H1 (cell line): ENCODE data around the gene PLXND1. TPM values are rescaled to one million over a fixed set of nuclear protein-coding genes. Genes with fewer than 3 reads are reported as not detected.

Experiments used
- CTCF ChIA-PET: fragments of 300-600 bp; sonication (Branson Sonifier 250); formaldehyde crosslinking; loops from one replicate; lab custom pipeline; 2021; ENCODE audit not compliant: partially characterized antibody; lab: Charles Lee
- POLR2A ChIA-PET: fragments of 300-600 bp; sonication (Branson Sonifier 250); formaldehyde crosslinking; loops from one replicate; lab custom pipeline; 2021; ENCODE audit warnings: inconsistent platforms; ENCODE audit not compliant: partially characterized antibody; lab: Charles Lee
- DNase-seq, 2 experiments: peaks; one replicate each; pipeline versions ENCODE4 v3.0.0 to v3.0.0-alpha.2; 2010 to 2022; ENCODE audit warnings: low spot score in 2 of 2, low read depth in 1 of 2, mixed read lengths in 1 of 2
- FAIRE-seq: peaks from 2 replicates; lab custom pipeline; 2011; peaks lifted over from hg19 to GRCh38; lab: Jason Lieb, UNC
- H2AFZ ChIP-seq: 2 replicates; pipeline ENCODE4 v1.8.1; 2012; ENCODE audit warnings: low read length, inconsistent platforms
- H2AK5ac ChIP-seq: 2 replicates; pipeline ENCODE4 v1.6.1; 2013; ENCODE audit warnings: low read depth, low read length
- H2BK120ac ChIP-seq: replicated peaks from 2 replicates; pipeline ENCODE3; 2013; ENCODE audit warnings: low read depth, low read length, inconsistent platforms
- H2BK12ac ChIP-seq: 2 replicates; pipeline ENCODE4 v1.6.1; 2013; ENCODE audit warnings: low read depth, low read length
- H2BK15ac ChIP-seq: 2 replicates; pipeline ENCODE4 v1.6.1; 2013; ENCODE audit warnings: low read length
- H2BK20ac ChIP-seq: 2 replicates; pipeline ENCODE4 v1.6.1; 2013; ENCODE audit warnings: low read length
- H2BK5ac ChIP-seq: 2 replicates; pipeline ENCODE4 v1.6.1; 2013; ENCODE audit warnings: low read depth, low read length
- H3K14ac ChIP-seq: 2 replicates; pipeline ENCODE4 v1.6.1; 2013; ENCODE audit warnings: inconsistent platforms; ENCODE audit not compliant: insufficient read length
- H3K18ac ChIP-seq: 2 replicates; pipeline ENCODE4 v1.6.1; 2013; ENCODE audit warnings: low read length; ENCODE audit errors: extremely low read depth
- H3K23ac ChIP-seq: 2 replicates; pipeline ENCODE4 v1.6.1; 2013; ENCODE audit warnings: inconsistent platforms; ENCODE audit not compliant: insufficient read length
- H3K23me2 ChIP-seq: 2 replicates; pipeline ENCODE4 v1.6.1; 2013; ENCODE audit warnings: low read depth, low read length
- H3K27ac ChIP-seq: 2 replicates; pipeline ENCODE4 v1.6.1; 2011; ENCODE audit warnings: low read depth, low read length, inconsistent platforms
- H3K27me3 ChIP-seq, 4 experiments: replicated peaks in 1 of 4; 1 replicate in 1 of 4; 2 replicates in 3 of 4; pipeline versions ENCODE4 v1.6.1 to v1.8.1; 2011 to 2013; ENCODE audit warnings: low read length in 3 of 4, mild to moderate bottlenecking in 3 of 4, inconsistent platforms in 2 of 4, mixed read lengths in 2 of 4, moderate library complexity in 1 of 4; ENCODE audit not compliant: control insufficient read depth in 3 of 4, insufficient read depth in 3 of 4; ENCODE audit errors: extremely low read depth in 1 of 4
- H3K36me3 ChIP-seq, 4 experiments: 2 replicates each; pipeline versions ENCODE4 v1.6.1 to v1.8.1; 2011 to 2013; ENCODE audit warnings: mild to moderate bottlenecking in 4 of 4, low read length in 3 of 4, moderate library complexity in 2 of 4, control low read depth in 1 of 4, inconsistent platforms in 1 of 4; ENCODE audit not compliant: insufficient read depth in 4 of 4, control insufficient read depth in 2 of 4
- H3K4ac ChIP-seq: replicated peaks from 2 replicates; pipeline ENCODE3; 2013; ENCODE audit warnings: low read length, low read depth, mixed read lengths, inconsistent platforms; ENCODE audit not compliant: insufficient read length
- H3K4me1 ChIP-seq, 4 experiments: replicated peaks in 1 of 4; 1 replicate in 1 of 4; 2 replicates in 3 of 4; pipeline versions ENCODE4 v1.6.1 to v1.8.1; 2011 to 2013; ENCODE audit warnings: low read length in 3 of 4, inconsistent platforms in 2 of 4, mixed read lengths in 1 of 4; ENCODE audit not compliant: insufficient read depth in 4 of 4, control insufficient read depth in 3 of 4
- H3K4me2 ChIP-seq, 2 experiments: 2 replicates each; pipeline versions ENCODE4 v1.6.1 to v1.8.1; 2011 to 2013; ENCODE audit warnings: low read depth in 2 of 2, low read length in 2 of 2, control low read depth in 1 of 2, inconsistent platforms in 1 of 2, mild to moderate bottlenecking in 1 of 2; ENCODE audit not compliant: insufficient read depth in 1 of 2
- H3K4me3 ChIP-seq, 4 experiments: fragments of 200-600, 300-600 bp in 1 of 4; sonication (generic), shearing (Covaris generic), sonication (Bioruptor Twin) in 1 of 4; 2 replicates each; pipeline versions ENCODE4 v1.5.1 to v1.8.1; 2011 to 2016; ENCODE audit warnings: low read length in 4 of 4, low read depth in 3 of 4, control low read depth in 2 of 4, inconsistent platforms in 2 of 4, mild to moderate bottlenecking in 2 of 4, mixed read lengths in 1 of 4, moderate library complexity in 1 of 4; ENCODE audit not compliant: insufficient read depth in 2 of 4; ENCODE audit errors: extremely low read depth in 1 of 4
- H3K56ac ChIP-seq: replicated peaks from 2 replicates; pipeline ENCODE3; 2013; ENCODE audit warnings: low read depth, mild to moderate bottlenecking, mixed read lengths, low read length, inconsistent platforms; ENCODE audit not compliant: insufficient read length
- H3K79me1 ChIP-seq: 2 replicates; pipeline ENCODE4 v1.6.1; 2013; ENCODE audit warnings: low read depth, low read length, control low read depth
- H3K79me2 ChIP-seq, 2 experiments: 2 replicates each; pipeline versions ENCODE4 v1.6.1 to v1.8.1; 2012 to 2013; ENCODE audit warnings: low read length in 2 of 2, mild to moderate bottlenecking in 2 of 2, inconsistent platforms in 1 of 2; ENCODE audit not compliant: insufficient read depth in 2 of 2, control insufficient read depth in 1 of 2
- H3K9ac ChIP-seq, 4 experiments: replicated peaks in 1 of 4; 1 replicate in 1 of 4; 2 replicates in 3 of 4; pipeline versions ENCODE4 v1.6.1 to v1.8.1; 2011 to 2013; ENCODE audit warnings: low read depth in 3 of 4, low read length in 3 of 4, control low read depth in 2 of 4, mild to moderate bottlenecking in 2 of 4, moderate library complexity in 2 of 4, inconsistent platforms in 1 of 4; ENCODE audit errors: extremely low read depth in 1 of 4
- H3K9me3 ChIP-seq, 2 experiments: 2 replicates each; pipeline versions ENCODE4 v1.6.1 to v1.8.1; 2012 to 2013; ENCODE audit warnings: mild to moderate bottlenecking in 2 of 2, moderate library complexity in 2 of 2, control low read depth in 1 of 2, inconsistent platforms in 1 of 2, low read depth in 1 of 2, low read length in 1 of 2, mixed read lengths in 1 of 2; ENCODE audit not compliant: insufficient read depth in 2 of 2
- H4K20me1 ChIP-seq, 2 experiments: replicated peaks in 1 of 2; 2 replicates each; pipeline versions ENCODE3 to v1.8.1; 2011 to 2013; ENCODE audit warnings: inconsistent platforms in 2 of 2, low read length in 2 of 2, mild to moderate bottlenecking in 1 of 2; ENCODE audit not compliant: insufficient read depth in 2 of 2, control insufficient read depth in 1 of 2
- H4K5ac ChIP-seq: 2 replicates; pipeline ENCODE4 v1.6.1; 2013; ENCODE audit warnings: low read length, low read depth, mixed read lengths, inconsistent platforms; ENCODE audit not compliant: insufficient read length
- H4K8ac ChIP-seq: 2 replicates; pipeline ENCODE4 v1.8.0; 2013; ENCODE audit warnings: mild to moderate bottlenecking, moderate library complexity, low read length, inconsistent platforms; ENCODE audit not compliant: insufficient read depth; ENCODE audit errors: extremely low read depth
- H4K91ac ChIP-seq: replicated peaks from 2 replicates; pipeline ENCODE3; 2013; ENCODE audit warnings: low read length, mixed read lengths, inconsistent platforms; ENCODE audit not compliant: insufficient read length
- ASH2L ChIP-seq: fragments of 200-600, 300-600 bp; sonication (generic); IDR thresholded peaks from one replicate; pipeline ENCODE4 v1.7.1; 2017; ENCODE audit warnings: low read length
- BCL11A ChIP-seq, 2 experiments: IDR thresholded peaks; one replicate each; pipeline ENCODE4 v1.6.1; 2011; ENCODE audit warnings: low read depth in 2 of 2, low read length in 2 of 2, mild to moderate bottlenecking in 2 of 2
- CTCF ChIP-seq, 3 experiments: IDR thresholded peaks; 1 replicate in 2 of 3; 2 replicates in 1 of 3; pipeline versions ENCODE4 v1.5.1 to v1.6.1; 2011; ENCODE audit warnings: low read length in 3 of 3, mild to moderate bottlenecking in 3 of 3, inconsistent platforms in 2 of 3, low read depth in 1 of 3, moderate library complexity in 1 of 3; ENCODE audit not compliant: insufficient read depth in 1 of 3; ENCODE audit errors: control extremely low read depth in 1 of 3
- HDAC2 ChIP-seq, 2 experiments: fragments of 300-600 bp in 1 of 2; sonication (generic) in 1 of 2; IDR thresholded peaks; 2 replicates each; pipeline ENCODE4 v1.6.1; 2011 to 2012; ENCODE audit warnings: low read depth in 2 of 2, low read length in 2 of 2, mild to moderate bottlenecking in 2 of 2, moderate library complexity in 2 of 2, borderline replicate concordance in 1 of 2, inconsistent platforms in 1 of 2
- JUN ChIP-seq: IDR thresholded peaks from 2 replicates; pipeline ENCODE4 v1.6.1; 2011; ENCODE audit warnings: low read depth, mild to moderate bottlenecking, improper control_type of control experiment, low read length
- KDM1A ChIP-seq: fragments of 200-600, 300-600 bp; sonication (generic); IDR thresholded peaks from 2 replicates; pipeline ENCODE4 v1.7.1; 2016; ENCODE audit warnings: mild to moderate bottlenecking, low read length, borderline replicate concordance
- RAD21 ChIP-seq, 2 experiments: IDR thresholded peaks in 1 of 2; conservative IDR thresholded peaks in 1 of 2; 2 replicates each; pipeline ENCODE4 v1.6.1; 2011; ENCODE audit warnings: low read depth in 2 of 2, low read length in 2 of 2, improper control_type of control experiment in 1 of 2, inconsistent platforms in 1 of 2, mild to moderate bottlenecking in 1 of 2, moderate library complexity in 1 of 2
- SP2 ChIP-seq: IDR thresholded peaks from 2 replicates; pipeline ENCODE4 v1.6.1; 2012; ENCODE audit warnings: mild to moderate bottlenecking, low read length, inconsistent platforms
- SP4 ChIP-seq: IDR thresholded peaks from 2 replicates; pipeline ENCODE4 v1.6.1; 2012; ENCODE audit warnings: low read length, inconsistent platforms
- TEAD4 ChIP-seq: IDR thresholded peaks from 2 replicates; pipeline ENCODE4 v1.6.1; 2012; ENCODE audit warnings: low read depth, low read length, inconsistent platforms, mixed read lengths
- WGBS, 2 experiments: shearing (Covaris generic) in 1 of 2; methylation state at CpG; one replicate each; pipeline versions ENCODE4 v1.1.6 to v1.1.7; 2013 to 2015; ENCODE audit warnings: low lambda C conversion rate in 2 of 2, mixed read lengths in 2 of 2, inconsistent platforms in 1 of 2, low coverage in 1 of 2, missing lambda C conversion rate in 1 of 2; ENCODE audit not compliant: insufficient replicate concordance in 2 of 2, insufficient coverage in 1 of 2, insufficient read length in 1 of 2; ENCODE audit errors: extremely low coverage in 1 of 2, missing lambda C conversion rate in 1 of 2; 5-methylcytosine and 5-hydroxymethylcytosine counted together
- polyA plus RNA-seq, 7 experiments: library from polyadenylated mRNA; depleted of rRNA in 3 of 7; stranded (reverse) in 5 of 7; unstranded in 2 of 7; fragments of >200 nt in 5 of 7; fragments of 200-250 nt in 2 of 7; gene quantifications; 1 replicate in 5 of 7; 2 replicates in 1 of 7; 4 replicates in 1 of 7; pipeline versions ENCODE4 v1.2.1 to v1.2.3, GENCODE V29; 2011 to 2013; ENCODE audit warnings: missing spikeins in 2 of 7, mixed read lengths in 2 of 7
- total RNA-seq: library from RNA; stranded (reverse); fragmentation: NEBNext Ultra II Directional; extraction: Animal tissue kit (Norgen Biotek cat#: 25700); gene quantifications from 2 replicates; pipeline ENCODE4 v1.2.1, GENCODE V29; 2021

Gene PLXND1
- total and polyA plus RNA-seq, 2 of the 8 experiments (the other 6 are each of a cell fraction or from before 2014, with no cell fraction given), result 17.7 to 66.4 TPM

- H3K18ac ChIP-seq, result peak overlapping the region; percentile 60; the same call in 1 of the 2 replicates
- H3K4me3 ChIP-seq, result no peak overlapping the region
- no peak overlapping the region for H3K23ac ChIP-seq
- peak overlapping the region; percentile 81 for H4K91ac ChIP-seq
- ChIA-PET CTCF (interaction anchor here (0.7 to 1.5 kb wide), 3 partner anchors 10 to 88 kb away, joined by 3 to 4 read pairs (median 4); no protein-coding TSS in a partner anchor), POLR2A (interaction anchor here (1.1 to 1.2 kb wide), 2 partner anchors 33 to 113 kb away, joined by 3 read pairs; no protein-coding TSS in a partner anchor)
- peak overlapping the region; percentile 87; the same call in 1 of the 2 replicates for H2BK20ac ChIP-seq
- H3K4me2 ChIP-seq, result 0 out of 4 replicates have a peak overlapping the region, but pooled peaks of 1 of the 2 experiments have one; percentile 35
- H3K36me3 ChIP-seq, result no peaks in the 10 kb centered on the region
- no peak overlapping the region for H2AFZ ChIP-seq
- no peak for DNase-seq
- H4K8ac ChIP-seq, result no peak overlapping the region; the same call in 1 of the 2 replicates
- H3K79me1 ChIP-seq, result peaks cover 6% of the 10 kb centered on the region
- H2BK12ac ChIP-seq, result peak overlapping the region; percentile 85; the same call in 1 of the 2 replicates
- 0 out of 2 replicates have a peak overlapping the region, but pooled peaks have one; percentile 77 for H2AK5ac ChIP-seq
- 85% methylated on average over 19 of the region's 19 CpGs; no CpG with 5 or more reads in 1 of the 2 experiments for WGBS, 2 experiments
- H3K27me3 ChIP-seq, result peaks cover 0 to 2% (median 0%) of the 10 kb centered on the region in 4 experiments; a peak in 3 of 7 replicates
- H3K4ac ChIP-seq, result no peak overlapping the region
- H4K20me1 ChIP-seq, result peaks cover 0 to 9% of the 10 kb centered on the region in 2 experiments
- FAIRE-seq, result no peak
- H3K4me1 ChIP-seq, result peaks cover 7 to 68% (median 56%) of the 10 kb centered on the region in 4 experiments
- H3K9me3 ChIP-seq, result no peaks in the 10 kb centered on the region
- H3K23me2 ChIP-seq, result no peaks in the 10 kb centered on the region; the same call in 1 of the 2 replicates
- peak overlapping the region; percentile 97; the same call in 1 of the 2 replicates for H2BK5ac ChIP-seq
- no peak overlapping the region for H3K14ac ChIP-seq
- no peak overlapping the region for H3K9ac ChIP-seq
- no peak overlapping the region for H3K56ac ChIP-seq
- H2BK15ac ChIP-seq, result peak overlapping the region; percentile 54; the same call in 1 of the 2 replicates
- no peak overlapping the region for H3K27ac ChIP-seq
- H2BK120ac ChIP-seq, result no peak overlapping the region
- H4K5ac ChIP-seq, result no peak overlapping the region
- peaks cover 0 to 24% of the 10 kb centered on the region in 2 experiments; a peak in 2 of 4 replicates for H3K79me2 ChIP-seq
- TF ChIP-seq SP2 (no peak), HDAC2 (IDR thresholded peaks at IDR 0.05; ENCODE audit: borderline replicate concordance in 1 of 2, low read depth in 2 of 2, low read length in 2 of 2) (no peak), ASH2L (no peak), KDM1A (no peak; the same call in 1 of the 2 replicates), BCL11A (IDR thresholded peaks at IDR 0.05; ENCODE audit: low read depth in 2 of 2, low read length in 2 of 2) (no peak), CTCF (IDR thresholded peaks at IDR 0.05; ENCODE audit: control extremely low read depth in 1 of 3, insufficient read depth in 1 of 3, low read depth in 1 of 3, low read length in 3 of 3) (no peak), SP4 (no peak), RAD21 (IDR thresholded peaks at IDR 0.05 in 1 of 2, conservative IDR thresholded peaks at IDR 0.05 in 1 of 2; ENCODE audit: low read depth in 2 of 2, low read length in 2 of 2) (no peak), JUN (no peak), TEAD4 (no peak)
Measured at GRCh38 chr3:129599073-129599472, 7.4 kb downstream of the PLXND1 start.
